Mesendoderm (in vitro differentiated cells): Measurements from ENCODE around the gene CPXM1.

Source experiments
- DNase-seq: peaks from one replicate; pipeline ENCODE4 v3.0.0; 2013
- H2AK5ac ChIP-seq: 2 replicates; pipeline ENCODE4 v1.6.1; 2013; ENCODE audit warnings: low read length, inconsistent platforms
- H2BK120ac ChIP-seq: 2 replicates; pipeline ENCODE4 v1.6.1; 2013; ENCODE audit warnings: low read depth, mild to moderate bottlenecking, low read length, moderate library complexity, mixed read lengths
- H2BK15ac ChIP-seq: replicated peaks from 2 replicates; pipeline ENCODE4 v1.6.1; 2013; ENCODE audit warnings: low read depth, mild to moderate bottlenecking, moderate library complexity
- H2BK5ac ChIP-seq: 2 replicates; pipeline ENCODE4 v1.6.1; 2013; ENCODE audit warnings: low read length, inconsistent platforms
- H3K18ac ChIP-seq: 2 replicates; pipeline ENCODE4 v1.6.1; 2013; ENCODE audit warnings: mild to moderate bottlenecking, low read length, mixed read lengths
- H3K23ac ChIP-seq: one replicate; pipeline ENCODE4 v1.6.1; 2013; ENCODE audit warnings: low read length
- H3K27ac ChIP-seq: 2 replicates; pipeline ENCODE4 v1.5.1; 2013; ENCODE audit warnings: low read depth, mild to moderate bottlenecking, inconsistent platforms, low read length, moderate library complexity
- H3K27me3 ChIP-seq: 2 replicates; pipeline ENCODE4 v1.6.1; 2013; ENCODE audit warnings: low read length, control low read depth, mild to moderate bottlenecking, inconsistent platforms; ENCODE audit not compliant: insufficient read depth, poor library complexity
- H3K36me3 ChIP-seq: 2 replicates; pipeline ENCODE4 v1.6.1; 2013; ENCODE audit warnings: low read length, inconsistent platforms; ENCODE audit not compliant: control insufficient read depth, insufficient read depth
- H3K4ac ChIP-seq: one replicate; pipeline ENCODE4 v1.6.1; 2013; ENCODE audit warnings: low read depth, mild to moderate bottlenecking, low read length, moderate library complexity
- H3K4me1 ChIP-seq: 2 replicates; pipeline ENCODE4 v1.6.1; 2013; ENCODE audit warnings: low read depth, low read length, inconsistent platforms; ENCODE audit not compliant: control insufficient read depth
- H3K4me2 ChIP-seq: 2 replicates; pipeline ENCODE4 v1.6.1; 2013; ENCODE audit warnings: low read length
- H3K4me3 ChIP-seq: 2 replicates; pipeline ENCODE4 v1.5.1; 2013; ENCODE audit warnings: mild to moderate bottlenecking, low read length
- H3K56ac ChIP-seq: one replicate; pipeline ENCODE4 v1.6.1; 2013; ENCODE audit warnings: low read length
- H3K79me1 ChIP-seq: 2 replicates; pipeline ENCODE4 v1.6.1; 2013; ENCODE audit warnings: low read length, inconsistent platforms
- H3K79me2 ChIP-seq: 2 replicates; pipeline ENCODE4 v1.6.1; 2013; ENCODE audit warnings: mild to moderate bottlenecking, low read length; ENCODE audit not compliant: control insufficient read depth, insufficient read depth
- H3K9ac ChIP-seq: 2 replicates; pipeline ENCODE4 v1.6.1; 2013; ENCODE audit warnings: low read length, inconsistent platforms
- H4K5ac ChIP-seq: one replicate; pipeline ENCODE4 v1.6.1; 2013; ENCODE audit warnings: low read length
- H4K8ac ChIP-seq: one replicate; pipeline ENCODE4 v1.6.1; 2013; ENCODE audit warnings: low read depth, mild to moderate bottlenecking, control low read depth, low read length, moderate library complexity
- WGBS: extraction: QIAGEN DNeasy Blood & Tissue Kit; methylation state at CpG from one replicate; pipeline ENCODE4 v1.1.7; 2013; ENCODE audit warnings: low lambda C conversion rate, missing lambda C conversion rate; ENCODE audit not compliant: insufficient coverage; ENCODE audit errors: extremely low coverage; 5-methylcytosine and 5-hydroxymethylcytosine counted together

The CPXM1 gene

GRCh38 chr20:2760297-2760951, 40.0 kb downstream of the CPXM1 start:
- H4K5ac ChIP-seq, result no peak overlapping the region

GRCh38 chr20:2759603-2760296, 40.7 kb downstream of the CPXM1 start:
- Histone ChIP-seq H3K4me2 (no peak overlapping the region), H2BK5ac (no peak overlapping the region), H3K4ac (no peak overlapping the region), H4K8ac (no peak overlapping the region), H2BK120ac (no peak overlapping the region), H3K23ac (no peak overlapping the region), H2BK15ac (no peak overlapping the region), H3K4me1 (peaks cover 7% of the 10 kb centered on the region), H3K4me3 (no peak overlapping the region), H3K9ac (no peak overlapping the region), H3K79me2 (no peaks in the 10 kb centered on the region), H2AK5ac (no peak overlapping the region), H3K27me3 (no peaks in the 10 kb centered on the region), H3K27ac (no peak overlapping the region), H3K79me1 (no peaks in the 10 kb centered on the region), H3K18ac (no peak overlapping the region), H3K56ac (no peak overlapping the region), H4K5ac (no peak overlapping the region), H3K36me3 (no peaks in the 10 kb centered on the region)
- no CpG with 5 or more reads among the region's 19 CpGs for WGBS
- no peak for DNase-seq

More at GRCh38 chr20:2760297-2760951, 40.0 kb downstream of the CPXM1 start:
- Histone ChIP-seq H3K18ac (no peak overlapping the region), H3K36me3 (no peaks in the 10 kb centered on the region), H3K79me1 (no peaks in the 10 kb centered on the region), H3K23ac (no peak overlapping the region), H4K8ac (no peak overlapping the region), H2BK15ac (no peak overlapping the region), H3K27me3 (no peaks in the 10 kb centered on the region), H3K27ac (no peak overlapping the region), H2BK120ac (no peak overlapping the region), H3K56ac (no peak overlapping the region), H3K4ac (no peak overlapping the region), H3K4me3 (no peak overlapping the region), H3K79me2 (no peaks in the 10 kb centered on the region), H2AK5ac (no peak overlapping the region), H3K9ac (no peak overlapping the region), H2BK5ac (no peak overlapping the region), H3K4me2 (no peak overlapping the region), H3K4me1 (peaks cover 7% of the 10 kb centered on the region)
- no peak for DNase-seq
- no CpG with 5 or more reads among the region's 7 CpGs for WGBS

GRCh38 chr20:2759143-2759542, 41.3 kb downstream of the CPXM1 start:
- H3K23ac ChIP-seq, result no peak overlapping the region
- peaks cover 7% of the 10 kb centered on the region for H3K4me1 ChIP-seq
- no peak overlapping the region for H2BK15ac ChIP-seq
- no peak for DNase-seq
- no peak overlapping the region for H4K8ac ChIP-seq
- H4K5ac ChIP-seq, result no peak overlapping the region
- no peak overlapping the region for H3K4me3 ChIP-seq
- H3K56ac ChIP-seq, result no peak overlapping the region
- no peaks in the 10 kb centered on the region for H3K79me1 ChIP-seq
- H2BK120ac ChIP-seq, result no peak overlapping the region
- H2BK5ac ChIP-seq, result no peak overlapping the region
- H2AK5ac ChIP-seq, result no peak overlapping the region
- no peak overlapping the region for H3K9ac ChIP-seq
- no peak overlapping the region for H3K27ac ChIP-seq
- no peaks in the 10 kb centered on the region for H3K27me3 ChIP-seq
- H3K4me2 ChIP-seq, result no peak overlapping the region
- WGBS, result no CpG with 5 or more reads among the region's 10 CpGs
- H3K18ac ChIP-seq, result no peak overlapping the region
- no peaks in the 10 kb centered on the region for H3K36me3 ChIP-seq
- H3K4ac ChIP-seq, result no peak overlapping the region
- H3K79me2 ChIP-seq, result no peaks in the 10 kb centered on the region

DNA sequence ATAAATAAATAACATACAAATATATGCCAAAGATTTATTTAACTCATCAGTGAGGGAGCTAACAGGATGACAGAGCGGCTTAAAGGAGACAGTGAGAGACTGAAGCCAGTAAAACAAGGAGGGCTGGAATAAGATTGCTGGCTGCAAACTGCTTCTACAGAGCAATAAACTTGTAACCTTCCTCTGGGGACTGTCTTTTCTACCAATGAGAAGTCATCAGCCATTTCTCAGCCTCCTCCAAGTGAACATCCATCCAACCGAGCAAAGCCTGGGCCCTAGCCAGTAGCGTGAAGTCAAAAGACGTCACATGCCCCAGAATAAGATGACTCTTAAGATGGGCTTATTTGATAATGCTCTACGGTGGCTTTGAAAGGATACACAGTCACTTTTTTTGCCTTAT, 42.5 kb downstream of the CPXM1 start:
- no peak overlapping the region for H2BK120ac ChIP-seq

GRCh38 chr20:2757001-2757400, 43.4 kb downstream of the CPXM1 start:
- H2BK5ac ChIP-seq, result no peak overlapping the region
- no peaks in the 10 kb centered on the region for H3K36me3 ChIP-seq
- H3K27ac ChIP-seq, result no peak overlapping the region
- H3K79me2 ChIP-seq, result no peaks in the 10 kb centered on the region
- H3K4ac ChIP-seq, result no peak overlapping the region
- no peak overlapping the region for H2BK15ac ChIP-seq
- H3K79me1 ChIP-seq, result no peaks in the 10 kb centered on the region
- no peak overlapping the region for H3K4me3 ChIP-seq
- no peak overlapping the region for H3K23ac ChIP-seq
- no peak overlapping the region for H3K18ac ChIP-seq
- H2BK120ac ChIP-seq, result no peak overlapping the region
- H3K4me2 ChIP-seq, result no peak overlapping the region
- no peak overlapping the region for H4K8ac ChIP-seq
- DNase-seq, result no peak
- no peaks in the 10 kb centered on the region for H3K4me1 ChIP-seq
- H3K56ac ChIP-seq, result no peak overlapping the region
- H2AK5ac ChIP-seq, result no peak overlapping the region
- H3K27me3 ChIP-seq, result peaks cover 10% of the 10 kb centered on the region
- H3K9ac ChIP-seq, result no peak overlapping the region
- no peak overlapping the region for H4K5ac ChIP-seq
- WGBS, result no CpG with 5 or more reads among the region's 5 CpGs

More for the DNA sequence above, 42.5 kb downstream of the CPXM1 start:
- H3K79me2 ChIP-seq, result no peaks in the 10 kb centered on the region
- peaks cover 7% of the 10 kb centered on the region for H3K4me1 ChIP-seq
- H2BK5ac ChIP-seq, result no peak overlapping the region
- WGBS, result no CpG with 5 or more reads among the region's 5 CpGs
- no peak overlapping the region for H3K18ac ChIP-seq
- H2BK15ac ChIP-seq, result no peak overlapping the region
- DNase-seq, result no peak
- no peak overlapping the region for H3K4me3 ChIP-seq
- no peak overlapping the region for H3K27ac ChIP-seq
- H3K23ac ChIP-seq, result no peak overlapping the region
- no peak overlapping the region for H4K5ac ChIP-seq
- H3K27me3 ChIP-seq, result peaks cover 4% of the 10 kb centered on the region
- no peak overlapping the region for H3K9ac ChIP-seq
- H3K56ac ChIP-seq, result no peak overlapping the region
- no peak overlapping the region for H3K4ac ChIP-seq
- no peak overlapping the region for H4K8ac ChIP-seq
- H2AK5ac ChIP-seq, result no peak overlapping the region
- no peaks in the 10 kb centered on the region for H3K36me3 ChIP-seq
- no peaks in the 10 kb centered on the region for H3K79me1 ChIP-seq
- H3K4me2 ChIP-seq, result no peak overlapping the region
